ENCODE data around the gene AQP6.
A peak's percentile ranks its signal among the peaks of the same experiment; 100 is the strongest.

Gene AQP6

GRCh38 chr12:49998453-49998852, 25.7 kb downstream of the AQP6 start:
- DNase-seq (ENCODE audit: low spot score): no peak

- no peak for DNase-seq (ENCODE audit: low spot score)
Observed at GRCh38 chr12:50003595-50003994, 30.8 kb downstream of the AQP6 start.

- DNase-seq (ENCODE audit: low spot score): no peak
Observed at GRCh38 chr12:50004696-50005095, 31.9 kb downstream of the AQP6 start.

- DNase-seq (ENCODE audit: low spot score): no peak
Observed at GRCh38 chr12:50005175-50005574, 32.4 kb downstream of the AQP6 start.

GRCh38 chr12:50006280-50006679, 33.5 kb downstream of the AQP6 start:
- no peak for DNase-seq (ENCODE audit: low spot score)

- no peak for DNase-seq (ENCODE audit: low spot score)
Observed at GRCh38 chr12:50006754-50007442, 34.2 kb downstream of the AQP6 start.

- no peak for DNase-seq (ENCODE audit: low spot score)
Observed at GRCh38 chr12:50013361-50014147, 40.8 kb downstream of the AQP6 start.

GRCh38 chr12:50014342-50014741, 41.6 kb downstream of the AQP6 start:
- DNase-seq (ENCODE audit: low spot score): no peak

- DNase-seq (ENCODE audit: low spot score): peak; percentile 77
Observed at GRCh38 chr12:50016501-50017475, 44.0 kb downstream of the AQP6 start.

- no peak for DNase-seq (ENCODE audit: low spot score)
Observed at GRCh38 chr12:50017641-50018040, 44.9 kb downstream of the AQP6 start.

- DNase-seq (ENCODE audit: low spot score): peak; percentile 31
Observed at GRCh38 chr12:50018154-50018553, 45.4 kb downstream of the AQP6 start.

- no peak for DNase-seq (ENCODE audit: low spot score)
Observed at GRCh38 chr12:50018968-50019367, 46.2 kb downstream of the AQP6 start.

GRCh38 chr12:50019524-50019923, 46.8 kb downstream of the AQP6 start:
- no peak for DNase-seq (ENCODE audit: low spot score)

GRCh38 chr12:50021031-50021430, 48.3 kb downstream of the AQP6 start:
- no peak for DNase-seq (ENCODE audit: low spot score)

GRCh38 chr12:50022903-50023302, 50.2 kb downstream of the AQP6 start:
- DNase-seq (ENCODE audit: low spot score): no peak

GRCh38 chr12:50024227-50024626, 51.5 kb downstream of the AQP6 start:
- DNase-seq (ENCODE audit: low spot score): no peak

GRCh38 chr12:50024805-50025186, 52.0 kb downstream of the AQP6 start:
- no peak for DNase-seq (ENCODE audit: low spot score)

GRCh38 chr12:50025187-50026059, 52.7 kb downstream of the AQP6 start, which contains the start of gene RACGAP1:
TSS of gene RACGAP1 (minus strand) at chr12:50025494. CDS start at chr12:50016715, 8,779 bp downstream.
- peak; percentile 99 for DNase-seq (ENCODE audit: low spot score)

GRCh38 chr12:50026691-50027090, 53.9 kb downstream of the AQP6 start:
- DNase-seq (ENCODE audit: low spot score): no peak
